Transverse colon (tissue), 3 donors: ENCODE results near the gene P2RX7.

Experiments used
- CTCF ChIP-seq, 5 experiments: fragments of 200-600 bp in 3 of 5; fragments of 450-650 bp in 2 of 5; sonication (generic) in 3 of 5; IDR thresholded peaks; 1 replicate in 2 of 5; 2 replicates in 3 of 5; pipeline ENCODE4 v1.5.1; 2016 to 2017; ENCODE audit warnings: antibody characterized with exemption in 5 of 5, inconsistent platforms in 3 of 5, mild to moderate bottlenecking in 2 of 5, moderate library complexity in 1 of 5
- EP300 ChIP-seq: sonication (generic); formaldehyde crosslinking; IDR thresholded peaks from one replicate; pipeline ENCODE4 v1.6.1; 2017; ENCODE audit warnings: antibody characterized with exemption, low read depth
- POLR2A ChIP-seq: fragments of 450-650 bp; IDR thresholded peaks from one replicate; pipeline ENCODE4 v1.6.1; 2016; ENCODE audit warnings: antibody characterized with exemption, mild to moderate bottlenecking, moderate library complexity

- TF ChIP-seq CTCF (IDR thresholded peaks at IDR 0.05): no peak
- no peak for TF ChIP-seq POLR2A
- no peak for TF ChIP-seq EP300
Observed at GRCh38 chr12:121191151-121191550, 58.5 kb downstream of the P2RX7 start.
